MM.1S (cell line): ENCODE measurements around the gene TERC.

ENCODE experiments used
- CTCF ChIP-seq: fragments of 300-600 bp; sonication (generic); IDR thresholded peaks from 2 replicates; pipeline ENCODE4 v1.5.1; 2016; ENCODE audit warnings: antibody characterized with exemption, low read length, mixed read lengths
- EZH2 ChIP-seq: fragments of 300-600 bp; sonication (generic); optimal IDR thresholded peaks from 2 replicates; pipeline ENCODE3; 2017; ENCODE audit warnings: low read depth, mild to moderate bottlenecking, antibody characterized with exemption, low read length, mixed read lengths
- EZH2phosphoT487 ChIP-seq: fragments of 300-600 bp; sonication (generic); IDR thresholded peaks from 2 replicates; pipeline ENCODE4 v1.6.1; 2018; ENCODE audit warnings: antibody characterized with exemption, low read length

GRCh38 chr3:169790219-169790618 is 25.4 kb upstream of the TERC start:
- TF ChIP-seq CTCF (no peak), EZH2phosphoT487 (no peak), EZH2 (no peak)
